ENCODE data around the gene CAPN15. TPM values are rescaled to one million over a fixed set of nuclear protein-coding genes. Genes with fewer than 3 reads are reported as not detected.

The CAPN15 gene
- total RNA-seq, 1 donor from 2014 or later, result 38.7 TPM

GRCh38 chr16:523097-523741, 4.3 kb upstream of the CAPN15 start:
- no peak for DNase-seq (ENCODE audit: low read depth)
- H3K27ac Mint-ChIP-seq (ENCODE audit: unreplicated experiment), result no peak overlapping the region
- H3K36me3 Mint-ChIP-seq (ENCODE audit: low read depth, unreplicated experiment), result peaks cover 5% of the 10 kb centered on the region
- no peak for TF ChIP-seq EZH2 (IDR thresholded peaks at IDR 0.05; ENCODE audit: insufficient read depth, low read length)
- TF ChIP-seq, protein P1, sequence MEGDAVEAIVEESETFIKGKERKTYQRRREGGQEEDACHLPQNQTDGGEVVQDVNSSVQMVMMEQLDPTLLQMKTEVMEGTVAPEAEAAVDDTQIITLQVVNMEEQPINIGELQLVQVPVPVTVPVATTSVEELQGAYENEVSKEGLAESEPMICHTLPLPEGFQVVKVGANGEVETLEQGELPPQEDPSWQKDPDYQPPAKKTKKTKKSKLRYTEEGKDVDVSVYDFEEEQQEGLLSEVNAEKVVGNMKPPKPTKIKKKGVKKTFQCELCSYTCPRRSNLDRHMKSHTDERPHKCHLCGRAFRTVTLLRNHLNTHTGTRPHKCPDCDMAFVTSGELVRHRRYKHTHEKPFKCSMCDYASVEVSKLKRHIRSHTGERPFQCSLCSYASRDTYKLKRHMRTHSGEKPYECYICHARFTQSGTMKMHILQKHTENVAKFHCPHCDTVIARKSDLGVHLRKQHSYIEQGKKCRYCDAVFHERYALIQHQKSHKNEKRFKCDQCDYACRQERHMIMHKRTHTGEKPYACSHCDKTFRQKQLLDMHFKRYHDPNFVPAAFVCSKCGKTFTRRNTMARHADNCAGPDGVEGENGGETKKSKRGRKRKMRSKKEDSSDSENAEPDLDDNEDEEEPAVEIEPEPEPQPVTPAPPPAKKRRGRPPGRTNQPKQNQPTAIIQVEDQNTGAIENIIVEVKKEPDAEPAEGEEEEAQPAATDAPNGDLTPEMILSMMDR (IDR thresholded peaks at IDR 0.05; ENCODE audit: insufficient read depth, low read depth, low read length), result no peak
- Histone ChIP-seq H3K4me3 (ENCODE audit: insufficient read depth, low read depth, low read length) (no peak overlapping the region), H3K36me3 (ENCODE audit: insufficient read depth, low read length) (peaks cover 3% of the 10 kb centered on the region), H3K9ac (ENCODE audit: low read length) (no peak overlapping the region), H3K9me3 (ENCODE audit: insufficient read depth, low read depth, low read length) (no peaks in the 10 kb centered on the region), H3K79me2 (ENCODE audit: insufficient read depth, low read length) (peaks cover 35% of the 10 kb centered on the region), H3K4me2 (ENCODE audit: low read length) (no peak overlapping the region), H2AFZ (ENCODE audit: low read depth, low read length) (no peak overlapping the region), H3K27ac (ENCODE audit: low read depth, low read length) (no peak overlapping the region), H3K27me3 (ENCODE audit: insufficient read depth, low read length) (no peaks in the 10 kb centered on the region), H3K4me1 (ENCODE audit: insufficient read depth, low read length) (peaks cover 22% of the 10 kb centered on the region), H4K20me1 (ENCODE audit: insufficient read depth, low read length) (peaks cover 30% of the 10 kb centered on the region)
- FAIRE-seq, result no peak
- no peaks in the 10 kb centered on the region for H3K9me3 Mint-ChIP-seq (ENCODE audit: unreplicated experiment)
- no peak overlapping the region for H3K4me3 Mint-ChIP-seq (ENCODE audit: unreplicated experiment)
- H3K4me1 Mint-ChIP-seq (ENCODE audit: low read depth, unreplicated experiment), result peaks cover 12% of the 10 kb centered on the region
- H3K27me3 Mint-ChIP-seq (ENCODE audit: low read depth, unreplicated experiment), result no peaks in the 10 kb centered on the region

GRCh38 chr16:524274-525040, 3.1 kb upstream of the CAPN15 start:
- no peak overlapping the region for H3K4me3 Mint-ChIP-seq (ENCODE audit: unreplicated experiment)
- no peak overlapping the region for H2AFZ ChIP-seq (ENCODE audit: low read depth, low read length)
- H3K4me1 Mint-ChIP-seq (ENCODE audit: low read depth, unreplicated experiment), result peaks cover 12% of the 10 kb centered on the region
- TF ChIP-seq, protein P1 (IDR thresholded peaks at IDR 0.05; ENCODE audit: insufficient read depth, low read depth, low read length), result no peak
- no peak for TF ChIP-seq EZH2 (IDR thresholded peaks at IDR 0.05; ENCODE audit: insufficient read depth, low read length)
- peaks cover 42% of the 10 kb centered on the region for H4K20me1 ChIP-seq (ENCODE audit: insufficient read depth, low read length)
- H3K9me3 ChIP-seq (ENCODE audit: insufficient read depth, low read depth, low read length), result no peaks in the 10 kb centered on the region
- H3K27ac ChIP-seq (ENCODE audit: low read depth, low read length), result peak overlapping the region; percentile 65
- DNase-seq (ENCODE audit: low read depth) (no peak), FAIRE-seq (no peak)
- H3K36me3 Mint-ChIP-seq (ENCODE audit: low read depth, unreplicated experiment), result peaks cover 4% of the 10 kb centered on the region
- no peak overlapping the region for H3K4me3 ChIP-seq (ENCODE audit: insufficient read depth, low read depth, low read length)
- H3K79me2 ChIP-seq (ENCODE audit: insufficient read depth, low read length), result peaks cover 47% of the 10 kb centered on the region
- H3K4me2 ChIP-seq (ENCODE audit: low read length), result peak overlapping the region; percentile 89
- peak overlapping the region; percentile 95 for H3K9ac ChIP-seq (ENCODE audit: low read length)
- H3K4me1 ChIP-seq (ENCODE audit: insufficient read depth, low read length), result peaks cover 31% of the 10 kb centered on the region
- no peaks in the 10 kb centered on the region for H3K9me3 Mint-ChIP-seq (ENCODE audit: unreplicated experiment)
- no peaks in the 10 kb centered on the region for H3K27me3 Mint-ChIP-seq (ENCODE audit: low read depth, unreplicated experiment)
- H3K36me3 ChIP-seq (ENCODE audit: insufficient read depth, low read length), result peaks cover 3% of the 10 kb centered on the region
- peak overlapping the region; percentile 53 for H3K27ac Mint-ChIP-seq (ENCODE audit: unreplicated experiment)
- no peaks in the 10 kb centered on the region for H3K27me3 ChIP-seq (ENCODE audit: insufficient read depth, low read length)
